NCI-H774 (cell line): Measurements from ENCODE around the gene SPATA24.
"Not testable (repeated sequence)": the region's sequence is repeated elsewhere in the genome, so short reads cannot be mapped to it uniquely, and the experiment has no call there.

Source experiments
- DNase-seq: peaks from one replicate; lab custom pipeline; 2025; lab: John Stamatoyannopoulos, UW

Gene SPATA24

GRCh38 chr5:139394654-139395566, 9.0 kb downstream of the SPATA24 start, which contains the start of gene PROB1:
Gene PROB1, minus strand, starts transcription at chr5:139395104. Its CDS starts 23 bp downstream, at chr5:139395081.
- DNase-seq: no peak

- no peak for DNase-seq
Measured at GRCh38 chr5:139394123-139394653, 9.7 kb downstream of the SPATA24 start.

DNA sequence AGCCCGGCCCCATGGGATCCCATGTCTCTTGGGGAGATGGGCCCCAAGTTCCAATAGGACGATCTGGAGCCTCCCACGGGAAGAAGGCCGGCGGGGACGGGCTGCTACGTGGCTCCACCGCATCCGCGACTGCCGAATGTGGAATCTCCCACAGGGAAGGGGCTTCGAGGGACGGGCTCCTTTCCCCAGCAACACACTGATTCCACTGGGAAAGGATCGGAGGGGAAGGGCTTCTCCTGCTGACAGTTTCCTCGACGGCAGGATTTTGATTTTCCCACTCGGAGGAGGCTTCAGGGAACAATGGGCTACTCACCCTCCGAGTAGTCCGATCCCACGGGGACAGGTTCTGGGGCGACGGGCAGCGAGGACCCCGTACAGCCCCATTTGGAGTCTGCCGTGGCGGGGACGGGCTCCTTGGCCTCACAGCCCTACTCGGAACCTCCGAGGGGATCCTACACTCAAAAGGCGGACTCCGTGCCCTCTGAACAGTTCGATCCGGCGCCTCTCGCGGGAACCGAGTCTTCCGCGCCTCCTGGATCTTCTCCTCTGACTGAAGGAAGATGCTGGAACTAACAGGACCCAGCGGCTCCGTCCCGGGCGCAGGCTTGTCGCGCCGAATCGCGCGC, 10.3 kb downstream of the SPATA24 start:
- no peak for DNase-seq

- peak; percentile 61 for DNase-seq
Measured at GRCh38 chr5:139392678-139393496, 11.0 kb downstream of the SPATA24 start.

DNA sequence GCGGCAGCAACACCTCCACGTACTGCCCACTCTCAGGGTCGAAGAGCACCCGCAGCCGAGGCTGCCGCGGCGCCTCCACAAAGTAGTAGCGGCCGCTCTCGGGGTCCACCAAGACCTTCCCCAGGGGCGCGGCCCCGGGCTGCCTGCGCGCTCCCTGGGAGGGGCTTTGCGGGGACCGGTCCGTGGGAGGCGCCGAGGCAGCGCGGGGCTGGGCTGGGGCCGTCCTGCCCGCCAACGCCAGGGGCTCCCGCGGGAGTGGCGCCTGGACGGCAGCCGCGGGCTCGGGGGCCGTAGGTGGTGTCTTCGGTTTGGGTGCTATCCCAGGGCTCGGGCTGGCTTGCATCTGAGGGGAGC, 11.6 kb downstream of the SPATA24 start:
- no peak for DNase-seq

DNA sequence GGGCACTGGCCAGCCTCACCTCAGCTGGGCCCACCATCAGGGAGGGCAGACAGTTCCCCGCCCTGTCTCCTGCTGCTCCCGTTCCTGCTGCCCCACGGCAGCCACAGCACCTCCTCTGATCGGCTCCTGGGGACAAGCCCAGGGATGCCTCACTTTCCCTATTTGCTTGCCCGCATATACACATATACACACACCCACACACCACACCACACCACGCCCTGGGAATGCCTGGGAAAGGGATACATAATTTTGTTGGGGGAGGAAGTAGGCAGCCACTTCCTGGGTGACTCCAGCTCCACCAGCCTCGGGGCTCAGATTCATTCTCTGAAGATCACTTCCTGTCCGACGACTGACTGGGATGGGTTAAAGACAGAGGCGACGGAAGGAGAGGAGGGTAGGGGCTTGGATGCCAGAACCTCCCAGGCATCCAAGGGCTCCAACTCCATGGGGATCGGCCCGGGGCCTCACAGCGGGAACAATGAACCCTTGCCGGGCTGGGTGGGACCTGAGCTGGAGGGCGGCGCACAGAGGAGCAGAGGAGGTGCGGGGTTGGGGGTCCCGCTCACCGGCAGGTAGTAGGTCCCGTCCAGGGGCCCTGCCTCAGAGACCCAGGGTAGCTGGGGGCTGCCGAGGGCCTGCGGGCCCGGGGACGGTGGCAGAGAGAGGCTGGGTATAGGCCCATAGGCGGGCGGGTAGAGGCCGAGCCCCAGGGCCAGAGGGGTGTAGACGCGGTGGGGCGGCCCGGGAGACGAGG, 12.1 kb downstream of the SPATA24 start:
- DNase-seq: no peak

GRCh38 chr5:139390639-139391569, 13.0 kb downstream of the SPATA24 start:
- DNase-seq: no peak

DNA sequence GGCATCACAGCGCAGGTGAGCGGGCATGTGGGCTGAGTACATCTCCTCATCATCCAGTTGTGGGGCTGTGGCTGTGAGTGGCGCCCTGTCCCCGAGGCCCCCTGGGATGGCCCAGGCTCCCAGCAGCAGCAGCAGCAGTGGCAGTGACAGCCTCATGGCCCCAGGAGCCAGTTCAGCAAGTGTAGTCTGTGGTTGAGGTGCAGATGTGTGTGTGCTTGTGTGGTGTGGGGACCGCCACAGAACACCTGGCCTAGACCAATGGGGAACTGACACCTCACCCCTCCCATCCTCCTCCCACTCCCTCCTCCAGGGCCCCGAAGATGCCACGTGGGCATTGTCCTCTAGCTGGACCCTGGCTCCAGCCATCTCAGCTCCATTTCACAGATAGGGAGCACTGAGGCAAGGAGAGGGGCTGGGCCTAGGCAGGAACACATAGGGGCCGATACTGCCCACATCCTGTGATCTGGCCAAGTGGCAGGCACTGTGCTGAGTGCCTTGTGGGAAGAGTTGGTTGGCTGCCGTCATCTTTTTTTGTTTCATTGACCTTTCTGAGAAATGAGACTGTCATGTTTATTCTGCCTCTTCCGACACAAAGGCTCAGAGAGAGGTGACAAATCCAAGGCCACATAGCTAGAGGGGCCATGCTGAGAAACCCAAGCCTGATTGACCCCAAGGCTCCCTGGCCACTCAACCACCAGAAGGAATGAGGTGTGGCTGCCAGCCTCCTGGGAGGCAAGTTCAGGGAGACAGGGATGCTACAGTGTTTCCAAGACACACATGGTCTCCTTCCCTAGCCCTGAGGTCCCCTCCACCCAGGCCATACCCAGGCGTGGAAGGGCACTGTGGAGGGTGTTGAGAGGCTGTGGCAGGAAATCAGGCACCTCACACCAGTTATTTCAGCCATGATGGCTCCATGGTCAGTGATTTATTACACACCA, 13.9 kb downstream of the SPATA24 start, which contains the start of gene MZB1:
Gene MZB1 (minus strand): TSS at position 213 of the 938 bp plus-strand sequence. CDS start 57 bp downstream, at position 156.
- no peak for DNase-seq

DNA sequence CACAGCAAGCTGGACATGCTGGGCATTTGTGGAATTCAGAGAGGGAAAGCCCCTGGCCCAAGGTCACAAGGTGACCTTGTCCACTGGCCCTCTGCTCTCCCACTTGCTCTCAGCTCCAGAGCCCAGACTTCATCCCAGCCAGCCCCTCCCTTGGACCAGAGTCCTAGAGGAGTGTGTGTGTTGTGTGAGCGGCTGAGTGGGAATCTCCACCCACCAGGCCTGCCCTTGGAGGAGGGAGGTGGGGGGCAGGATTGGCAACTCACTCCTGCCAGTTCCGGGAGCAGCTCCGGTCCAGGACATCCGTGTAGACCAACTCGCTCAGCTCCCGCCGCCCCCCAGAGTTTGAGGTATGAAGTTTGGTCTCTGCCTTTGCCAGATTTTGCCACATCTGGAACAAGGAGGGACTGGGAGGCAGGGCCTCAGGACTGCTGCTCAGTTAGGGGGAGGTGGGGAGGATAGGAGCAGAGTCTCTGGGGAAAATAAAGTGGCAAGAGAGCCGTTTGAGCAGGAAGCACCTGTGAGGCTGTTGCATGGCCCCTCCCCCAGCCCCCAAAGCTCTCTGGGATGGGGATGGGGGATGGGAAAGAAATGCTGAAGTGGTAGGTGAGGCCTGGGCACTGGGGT, 15.6 kb downstream of the SPATA24 start:
- DNase-seq: no peak

DNA sequence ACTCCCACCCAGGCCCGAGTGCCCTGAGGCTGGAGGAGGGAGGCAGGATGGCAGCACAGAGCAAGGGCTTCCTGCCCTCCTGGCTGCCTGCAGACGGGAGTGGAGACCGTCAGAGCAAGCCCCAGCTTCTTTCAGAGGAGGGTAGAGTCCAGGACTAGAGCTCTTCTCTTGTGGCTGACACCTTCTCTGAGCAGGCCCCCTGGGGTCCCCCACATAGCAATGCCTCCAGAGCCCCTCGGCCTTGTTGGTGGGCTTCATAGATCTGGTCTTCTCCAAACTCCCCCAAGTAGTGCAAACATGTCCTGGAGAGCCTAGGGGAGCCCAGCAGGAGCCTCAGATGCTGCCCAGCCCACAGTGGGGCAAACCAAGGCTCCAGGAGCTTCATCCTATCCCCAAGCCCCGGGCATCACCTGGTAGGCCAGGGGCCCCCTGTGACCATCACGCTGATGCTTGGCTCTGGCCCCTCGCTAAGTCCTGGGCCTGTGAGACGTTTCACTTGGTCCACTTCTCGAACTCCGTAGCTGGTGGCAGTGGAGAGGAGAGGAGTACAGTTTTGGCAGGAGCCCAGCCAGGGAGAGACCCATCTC, 16.2 kb downstream of the SPATA24 start:
- DNase-seq: no peak

- DNase-seq: not testable (repeated sequence)
Measured at GRCh38 chr5:139386956-139387355, 16.9 kb downstream of the SPATA24 start.

- DNase-seq: no peak
Measured at GRCh38 chr5:139386050-139386438, 17.8 kb downstream of the SPATA24 start.

- DNase-seq: peak; percentile 20
Measured at GRCh38 chr5:139385061-139386049, 18.5 kb downstream of the SPATA24 start.

GRCh38 chr5:139384591-139385051, 19.3 kb downstream of the SPATA24 start:
- DNase-seq: no peak

- DNase-seq: no peak
Measured at GRCh38 chr5:139383993-139384590, 19.8 kb downstream of the SPATA24 start.

DNA sequence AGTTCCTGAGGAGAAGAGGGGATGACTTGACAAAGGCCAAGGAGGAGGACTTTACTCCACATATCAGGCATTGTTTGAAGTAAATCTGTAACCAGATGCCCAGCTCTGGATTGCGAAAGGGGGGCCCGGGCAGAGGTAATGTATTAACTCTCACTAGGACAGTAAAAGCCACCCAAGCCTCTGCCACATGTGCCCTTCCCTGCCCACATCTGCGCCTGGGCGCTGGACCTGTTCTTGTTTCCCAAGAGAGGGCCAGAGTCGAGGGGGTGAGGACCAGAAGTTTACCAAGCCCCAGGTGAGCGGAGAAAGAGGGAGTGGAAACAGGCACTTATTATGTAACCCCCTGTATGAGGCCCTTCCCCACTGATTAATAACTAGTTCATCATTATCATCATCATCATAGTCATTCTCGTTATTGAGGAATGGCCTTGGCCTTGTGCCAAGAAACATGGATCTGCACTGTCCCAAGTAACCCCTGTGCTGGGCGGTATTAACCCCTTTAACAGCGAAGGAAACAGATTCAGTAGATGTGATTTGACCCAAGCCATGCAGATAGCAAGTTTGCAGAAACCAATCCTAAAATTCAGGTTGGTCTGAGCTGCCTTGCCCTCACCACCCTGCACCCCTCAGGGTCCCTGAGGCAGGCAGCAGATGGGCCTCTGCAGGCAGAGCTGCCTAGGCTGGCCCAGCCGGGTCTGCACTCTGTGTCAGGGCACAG, 20.5 kb downstream of the SPATA24 start, which contains the start of gene SLC23A1:
Gene SLC23A1 (minus strand): TSS at position 23 of the 718 bp plus-strand sequence. CDS start 44 bp downstream, outside the sequence.
- DNase-seq: no peak
